ENCODE results near the gene CCL25. TPM values are rescaled to one million over a fixed set of nuclear protein-coding genes. Genes with fewer than 3 reads are reported as not detected.
"Not testable (repeated sequence)": the region's sequence is repeated elsewhere in the genome, so short reads cannot be mapped to it uniquely, and the experiment has no call there.

CCL25 gene
- total and polyA plus RNA-seq, 2 experiments from 2014 or later, result 0.52 to 0.73 TPM

DNA sequence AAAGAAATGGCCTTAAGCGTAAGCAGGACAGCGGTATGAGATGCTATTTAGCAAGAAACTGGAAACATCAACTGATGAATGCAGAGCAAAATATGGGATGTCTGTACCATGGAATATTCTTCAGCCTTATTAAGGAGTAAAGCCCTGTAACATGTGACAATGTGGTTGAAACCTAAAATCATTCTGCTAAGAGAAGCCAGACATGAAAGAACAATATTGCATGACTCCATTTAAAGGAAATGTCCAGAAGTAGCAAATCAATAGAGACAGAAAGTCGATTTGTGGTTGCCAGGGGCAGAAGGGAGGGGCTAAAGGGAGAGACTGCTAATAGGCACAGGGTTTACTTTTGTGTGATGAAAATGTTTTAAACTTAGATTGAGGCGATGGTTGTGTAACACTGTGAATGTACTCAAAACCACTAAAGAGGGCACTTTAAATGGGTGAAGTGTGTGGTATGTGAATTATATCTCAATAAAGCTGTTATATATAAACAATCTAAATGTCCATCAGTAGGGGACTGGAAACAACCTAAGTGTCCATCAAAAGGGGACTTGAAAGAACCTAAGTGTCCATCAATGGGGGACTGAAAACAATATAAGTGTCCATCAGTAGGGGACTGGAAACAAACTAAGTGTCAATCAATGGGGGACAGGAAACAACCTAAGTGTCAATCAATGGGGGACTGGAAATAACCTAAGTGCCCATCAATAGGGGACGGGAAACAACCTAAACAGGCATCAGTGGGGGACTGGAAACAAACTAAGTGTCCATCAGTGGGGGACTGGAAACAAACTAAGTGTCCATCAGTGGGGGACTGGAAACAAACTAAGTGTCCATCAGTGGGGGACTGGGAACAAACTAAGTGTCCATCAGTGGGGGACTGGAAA lies 45.4 kb downstream of the CCL25 start (continued):
- no peak for TF ChIP-seq ZNF462 (CRISPR knock-in tag; IDR thresholded peaks at IDR 0.05)
- no peak for TF ChIP-seq EZH2 (IDR thresholded peaks at IDR 0.05; ENCODE audit: low read depth, unreplicated experiment)
- TF ChIP-seq, protein P1, sequence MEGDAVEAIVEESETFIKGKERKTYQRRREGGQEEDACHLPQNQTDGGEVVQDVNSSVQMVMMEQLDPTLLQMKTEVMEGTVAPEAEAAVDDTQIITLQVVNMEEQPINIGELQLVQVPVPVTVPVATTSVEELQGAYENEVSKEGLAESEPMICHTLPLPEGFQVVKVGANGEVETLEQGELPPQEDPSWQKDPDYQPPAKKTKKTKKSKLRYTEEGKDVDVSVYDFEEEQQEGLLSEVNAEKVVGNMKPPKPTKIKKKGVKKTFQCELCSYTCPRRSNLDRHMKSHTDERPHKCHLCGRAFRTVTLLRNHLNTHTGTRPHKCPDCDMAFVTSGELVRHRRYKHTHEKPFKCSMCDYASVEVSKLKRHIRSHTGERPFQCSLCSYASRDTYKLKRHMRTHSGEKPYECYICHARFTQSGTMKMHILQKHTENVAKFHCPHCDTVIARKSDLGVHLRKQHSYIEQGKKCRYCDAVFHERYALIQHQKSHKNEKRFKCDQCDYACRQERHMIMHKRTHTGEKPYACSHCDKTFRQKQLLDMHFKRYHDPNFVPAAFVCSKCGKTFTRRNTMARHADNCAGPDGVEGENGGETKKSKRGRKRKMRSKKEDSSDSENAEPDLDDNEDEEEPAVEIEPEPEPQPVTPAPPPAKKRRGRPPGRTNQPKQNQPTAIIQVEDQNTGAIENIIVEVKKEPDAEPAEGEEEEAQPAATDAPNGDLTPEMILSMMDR (conservative IDR thresholded peaks at IDR 0.05; ENCODE audit: low read depth in 2 of 2), result no peak
- no peak for TF ChIP-seq EZH2phosphoT487 (IDR thresholded peaks at IDR 0.05; ENCODE audit: unreplicated experiment)

DNA sequence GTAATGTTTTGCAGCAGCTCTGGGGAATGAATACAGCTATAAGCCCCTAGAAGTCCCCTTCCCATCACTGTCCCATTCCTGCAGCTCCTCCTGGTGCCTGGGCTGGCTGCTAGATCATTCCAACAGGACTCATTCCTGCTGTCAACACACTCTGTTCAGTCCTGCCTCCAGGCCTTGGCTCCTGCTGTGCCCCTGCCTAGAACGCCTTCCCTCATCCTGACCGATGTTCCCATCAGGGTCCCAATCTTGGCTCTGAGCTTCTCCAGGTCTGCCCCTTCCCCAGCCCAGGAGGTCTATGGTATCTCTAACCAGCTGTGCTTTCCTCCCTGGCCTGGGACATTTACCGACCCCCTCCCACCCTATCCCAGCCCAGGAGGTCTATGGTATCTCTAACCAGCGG lies 48.8 kb downstream of the CCL25 start:
- TF ChIP-seq ZNF114 (CRISPR knock-in tag; IDR thresholded peaks at IDR 0.05), result no peak
- TF ChIP-seq, protein P1 (conservative IDR thresholded peaks at IDR 0.05; ENCODE audit: low read depth in 2 of 2), result 0 out of 4 replicates have a peak, but pooled peaks of 1 of the 2 experiments have one; percentile 9
- H3K27me3 Mint-ChIP-seq (ENCODE audit: insufficient read depth, low read depth, poor library complexity), result peaks cover 7% of the 10 kb centered on the region
- Histone ChIP-seq H3K27ac (ENCODE audit: low read depth) (0 out of 2 replicates have a peak overlapping the region, but pooled peaks have one; percentile 55), H3K4me2 (no peak overlapping the region), H3K36me3 (ENCODE audit: insufficient read depth) (peaks cover 1% of the 10 kb centered on the region; the same call in 1 of the 2 replicates), H2AFZ (no peak overlapping the region), H3K9me2 (ENCODE audit: insufficient read depth) (no peaks in the 10 kb centered on the region), H3F3A (replicated peaks; ENCODE audit: low read depth) (no peaks in the 10 kb centered on the region), H3K4me3 (no peak overlapping the region), H4K20me1 (replicated peaks; ENCODE audit: insufficient read depth) (no peaks in the 10 kb centered on the region), H3K27me3 (ENCODE audit: insufficient read depth) (no peaks in the 10 kb centered on the region), H3K4me1 (ENCODE audit: insufficient read depth) (no peaks in the 10 kb centered on the region), H3K79me2 (replicated peaks; ENCODE audit: insufficient read depth) (no peaks in the 10 kb centered on the region)
- H3K4me3 Mint-ChIP-seq, result no peak overlapping the region
- H3K27ac Mint-ChIP-seq, result no peak overlapping the region
- peaks cover 76% of the 10 kb centered on the region for H3K36me3 Mint-ChIP-seq (ENCODE audit: low read depth)
- DNase-seq (ENCODE audit: low spot score), result no peak
- no peak for ATAC-seq
- H3K9me3 Mint-ChIP-seq, result peaks cover 6% of the 10 kb centered on the region
- peaks cover 4% of the 10 kb centered on the region for H3K4me1 Mint-ChIP-seq

GRCh38 chr19:8101910-8102309 lies 49.4 kb downstream of the CCL25 start:
- peaks cover 70% of the 10 kb centered on the region for H3K36me3 Mint-ChIP-seq (ENCODE audit: low read depth)
- H3K36me3 ChIP-seq (ENCODE audit: insufficient read depth); H3K4me1 Mint-ChIP-seq; H3K9me2 ChIP-seq (ENCODE audit: insufficient read depth); DNase-seq (ENCODE audit: low spot score); H3K27me3 ChIP-seq (ENCODE audit: insufficient read depth); H3K27me3 Mint-ChIP-seq (ENCODE audit: insufficient read depth, low read depth, poor library complexity); H3F3A ChIP-seq (replicated peaks; ENCODE audit: low read depth); H3K4me1 ChIP-seq (ENCODE audit: insufficient read depth); H3K9me3 Mint-ChIP-seq; H2AFZ ChIP-seq; H3K4me2 ChIP-seq; H3K4me3 Mint-ChIP-seq; H4K20me1 ChIP-seq (replicated peaks; ENCODE audit: insufficient read depth); H3K4me3 ChIP-seq; ATAC-seq; H3K27ac Mint-ChIP-seq; H3K79me2 ChIP-seq (replicated peaks; ENCODE audit: insufficient read depth); H3K27ac ChIP-seq (ENCODE audit: low read depth): not testable (repeated sequence)
